ENCODE results near the gene LPCAT3.

GRCh38 chr12:7067096-7067495 is 48.8 kb upstream of the LPCAT3 start:
- TF ChIP-seq GATA2 (IDR thresholded peaks at IDR 0.05; ENCODE audit: low read depth, low read length) (no peak), GATA3 (IDR thresholded peaks at IDR 0.05; ENCODE audit: low read depth, low read length) (no peak)
